Measurements from ENCODE around the gene CDC42BPG.
"Not testable (repeated sequence)": the region's sequence is repeated elsewhere in the genome, so short reads cannot be mapped to it uniquely, and the experiment has no call there.

CDC42BPG gene

GRCh38 chr11:64848214-64848825 is 3.9 kb upstream of the CDC42BPG start:
- DNase-seq, result no peak

DNA sequence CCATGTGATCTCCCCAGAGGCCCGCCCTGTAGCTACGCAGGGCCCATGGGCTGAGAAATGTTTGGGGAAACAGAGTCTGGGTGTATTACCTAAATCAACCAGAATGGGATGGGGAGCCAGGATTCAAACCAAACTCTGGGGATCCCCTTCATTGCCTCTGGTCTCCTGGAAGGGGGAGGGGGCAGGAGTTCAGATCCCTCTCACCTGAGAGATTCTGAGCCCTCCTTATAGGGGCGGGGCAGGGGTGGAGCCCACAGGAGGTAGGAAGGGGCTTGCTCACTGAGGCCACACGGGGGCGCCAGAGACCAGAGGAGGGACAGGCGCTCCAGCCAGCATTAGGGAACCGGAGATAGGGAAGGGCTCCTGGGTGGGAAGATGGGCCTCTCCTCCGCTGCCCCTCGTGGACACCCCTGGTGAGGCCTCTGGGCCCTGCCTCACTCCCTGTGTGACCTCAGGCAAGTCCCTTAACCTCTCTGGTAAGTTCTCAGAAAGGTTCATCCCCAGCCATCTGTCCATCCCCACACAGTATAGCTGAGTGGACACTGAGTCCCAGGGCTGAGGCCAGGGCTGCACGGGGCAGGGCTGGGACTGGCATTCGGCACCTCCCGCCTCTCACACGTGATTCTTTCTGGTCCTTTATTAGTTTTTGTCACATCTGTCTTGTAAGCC is 2.7 kb upstream of the CDC42BPG start:
- peak; percentile 94 for DNase-seq

DNA sequence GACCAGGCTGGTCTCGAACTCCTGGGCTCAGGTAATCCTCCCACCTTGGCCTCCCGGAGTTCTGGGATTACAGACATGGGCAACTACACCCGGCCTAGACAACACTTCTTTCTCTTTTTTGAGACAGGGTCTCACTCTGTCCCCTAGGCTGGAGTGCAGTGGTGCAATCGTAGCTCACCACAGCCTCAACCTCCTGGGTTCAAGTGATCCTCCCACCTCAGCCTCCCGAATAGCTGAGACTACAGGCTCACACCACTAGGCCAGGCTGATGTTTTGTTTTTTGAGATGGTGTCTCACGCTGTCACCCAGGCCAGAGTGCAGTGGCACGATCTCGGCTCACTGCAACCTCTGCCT is 1.3 kb upstream of the CDC42BPG start:
- DNase-seq, result not testable (repeated sequence)

DNA sequence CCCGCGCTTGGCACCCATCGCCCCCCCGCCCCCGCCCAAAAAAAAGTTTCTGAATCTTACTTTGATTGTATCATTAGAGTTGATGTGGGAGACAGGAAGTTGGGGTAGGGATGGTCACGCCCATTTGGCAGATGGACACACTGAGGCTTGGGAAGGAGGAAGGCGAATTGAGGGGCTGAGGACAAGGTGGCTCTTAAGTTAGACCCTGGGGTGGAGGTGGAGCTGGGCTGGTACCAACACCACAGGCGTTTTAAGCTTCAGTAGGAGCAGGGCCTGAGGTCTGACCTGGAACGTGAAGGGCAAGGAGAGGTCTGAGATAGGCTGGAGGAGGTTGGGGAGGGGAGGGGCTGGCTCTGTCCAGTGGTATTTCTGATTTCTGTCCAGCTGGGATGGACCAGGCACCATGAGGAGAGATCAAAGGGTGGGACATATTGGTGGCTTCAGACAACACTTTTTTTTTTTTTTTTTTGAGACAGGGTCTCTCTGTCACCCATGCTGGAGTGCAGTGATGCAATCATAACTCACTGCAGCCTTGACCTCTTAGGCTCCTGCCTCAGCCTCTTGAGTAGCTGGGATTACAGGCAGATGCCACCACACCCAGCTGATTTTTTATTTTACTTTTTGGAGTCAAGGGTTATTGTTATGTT is 799 bp upstream of the CDC42BPG start:
- DNase-seq, result no peak

DNA sequence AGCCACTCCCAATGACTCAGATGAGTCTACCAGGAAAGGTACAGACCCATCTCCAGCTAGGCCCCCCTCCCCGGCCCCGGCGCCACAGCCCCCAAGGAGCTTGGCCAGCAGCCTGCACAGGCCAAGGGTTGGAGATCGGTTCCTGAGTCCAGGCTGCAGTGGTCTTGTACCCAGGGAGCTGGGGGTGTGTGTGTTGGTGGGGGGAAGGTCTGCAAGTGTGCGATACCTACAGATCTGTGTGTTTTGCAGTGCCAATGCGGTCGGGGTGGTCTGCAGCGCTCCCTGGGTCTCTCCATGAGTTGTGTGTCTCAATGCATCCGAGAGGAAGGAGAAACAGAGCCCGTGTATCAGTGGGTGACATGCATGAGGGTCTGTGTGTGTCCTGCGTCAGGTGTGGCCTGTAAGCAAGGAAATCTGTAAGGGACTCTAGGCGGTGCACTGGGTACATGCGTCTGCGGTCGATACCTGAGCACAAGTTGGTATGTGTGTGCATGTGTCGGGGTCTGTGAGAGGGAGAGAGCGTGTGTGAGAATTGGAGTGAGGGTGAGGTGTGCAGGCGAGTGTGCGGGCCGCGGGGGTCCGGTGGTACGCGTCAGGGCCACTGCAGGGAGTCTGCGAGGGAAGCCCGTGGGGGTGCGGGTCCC is 645 bp downstream of the CDC42BPG start:
- DNase-seq, result no peak

DNA sequence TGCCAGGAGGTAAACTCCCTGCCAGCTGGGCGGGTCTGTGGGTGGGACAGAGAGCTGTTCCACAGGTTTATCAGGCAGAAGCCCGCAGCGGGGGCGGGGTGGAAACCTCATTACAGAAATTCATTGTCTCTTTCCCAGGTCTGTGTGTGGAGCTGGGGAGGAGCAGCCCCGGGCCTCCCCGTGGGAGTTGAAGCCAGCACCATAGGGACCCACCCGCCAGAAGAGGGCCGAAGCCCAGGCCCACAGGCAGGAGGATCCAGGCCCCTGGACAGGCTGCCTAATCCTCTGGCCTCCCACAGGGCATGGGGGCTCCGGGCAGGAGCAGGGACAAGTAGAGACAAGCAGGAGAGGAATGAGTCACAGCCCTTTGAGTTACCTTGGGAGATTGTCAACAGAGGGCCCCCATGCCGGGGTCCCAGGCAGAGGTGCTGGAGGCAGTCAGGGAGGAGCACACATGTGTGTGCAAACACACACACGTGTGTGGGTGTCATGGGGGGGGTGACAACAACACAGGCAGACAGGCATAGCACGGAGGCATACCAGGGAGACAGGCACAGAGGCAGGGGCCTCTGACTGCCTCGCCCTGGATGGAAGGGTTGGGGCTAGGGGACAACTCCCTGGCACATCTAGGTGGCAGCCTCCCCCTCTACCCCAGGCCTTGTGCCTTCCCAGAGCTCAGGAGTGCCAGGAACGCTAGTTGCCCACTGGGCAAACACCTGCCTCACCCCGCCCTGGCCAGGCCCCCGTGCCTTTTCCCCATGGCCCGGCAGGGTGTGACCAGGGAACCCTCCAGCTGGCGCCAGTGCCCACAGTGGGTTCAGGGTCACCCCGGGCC is 1.4 kb downstream of the CDC42BPG start:
- DNase-seq, result no peak

- no peak for DNase-seq
These were observed 2.1 kb downstream of the CDC42BPG start for GRCh38 chr11:64842366-64842759.

GRCh38 chr11:64841592-64842365 is 2.7 kb downstream of the CDC42BPG start:
- no peak for DNase-seq

- no peak for DNase-seq
These were observed 4.3 kb downstream of the CDC42BPG start for GRCh38 chr11:64839887-64840782.

DNA sequence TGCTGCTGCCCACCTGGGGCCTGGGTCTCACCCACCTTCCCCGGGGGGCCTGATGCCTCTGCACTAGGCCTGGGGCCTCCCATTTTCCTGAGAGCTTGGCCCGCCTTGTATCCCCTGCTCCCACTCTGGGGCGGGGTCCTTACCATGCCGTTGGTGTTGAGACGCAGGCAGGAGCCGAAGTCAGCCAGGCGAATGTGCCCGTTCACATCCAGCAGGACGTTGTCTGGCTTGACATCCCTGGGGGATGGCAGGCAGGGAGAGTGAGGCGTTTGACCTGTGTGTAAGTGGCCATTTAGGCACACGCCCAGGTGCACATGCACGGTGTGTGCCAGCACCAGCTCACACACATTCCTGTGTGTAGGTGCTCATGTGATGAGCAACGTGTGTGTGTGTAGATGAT is 5.1 kb downstream of the CDC42BPG start:
- DNase-seq, result no peak

DNA sequence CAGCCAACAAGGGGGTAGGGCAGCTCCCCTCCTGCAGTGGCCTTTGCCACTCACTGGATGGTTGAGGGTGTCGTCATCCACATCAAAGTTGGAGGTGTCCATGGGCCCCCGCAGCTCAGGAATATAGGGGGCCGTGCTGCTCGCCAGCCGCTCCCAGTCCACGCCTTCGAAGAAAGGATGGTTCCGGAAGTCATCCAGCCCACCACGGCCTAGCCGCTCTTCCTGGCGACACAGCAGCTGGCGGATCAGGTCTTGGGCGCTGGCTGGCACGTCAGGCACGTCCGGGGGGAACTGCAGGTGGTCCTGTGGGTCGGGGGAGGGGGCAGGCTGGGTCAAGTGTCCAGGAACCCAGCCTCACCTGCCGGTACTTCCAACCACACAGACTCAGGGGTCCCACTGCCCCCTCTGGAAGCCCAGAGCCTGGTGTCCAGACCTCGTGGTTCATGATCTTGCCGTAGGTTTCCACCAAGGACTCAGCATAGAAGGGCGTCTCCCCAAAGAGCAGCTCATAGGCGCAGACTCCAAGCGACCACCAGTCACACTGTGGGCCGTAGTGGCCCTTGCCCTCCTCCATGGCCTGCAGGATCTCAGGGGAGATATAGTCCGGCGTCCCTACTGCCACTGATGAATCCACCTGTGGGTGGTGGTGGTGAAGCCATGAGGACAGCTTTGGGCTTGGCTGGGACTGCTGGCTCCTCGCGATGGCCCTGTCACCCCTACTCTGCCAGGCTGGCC is 5.7 kb downstream of the CDC42BPG start:
- DNase-seq, result no peak

- DNase-seq, result no peak
These were observed 6.5 kb downstream of the CDC42BPG start for GRCh38 chr11:64837887-64838351.

GRCh38 chr11:64836448-64837072 is 7.9 kb downstream of the CDC42BPG start:
- no peak for DNase-seq

- DNase-seq, result no peak
These were observed 8.6 kb downstream of the CDC42BPG start for GRCh38 chr11:64835616-64836447.

- no peak for DNase-seq
These were observed 9.5 kb downstream of the CDC42BPG start for GRCh38 chr11:64834723-64835615.

DNA sequence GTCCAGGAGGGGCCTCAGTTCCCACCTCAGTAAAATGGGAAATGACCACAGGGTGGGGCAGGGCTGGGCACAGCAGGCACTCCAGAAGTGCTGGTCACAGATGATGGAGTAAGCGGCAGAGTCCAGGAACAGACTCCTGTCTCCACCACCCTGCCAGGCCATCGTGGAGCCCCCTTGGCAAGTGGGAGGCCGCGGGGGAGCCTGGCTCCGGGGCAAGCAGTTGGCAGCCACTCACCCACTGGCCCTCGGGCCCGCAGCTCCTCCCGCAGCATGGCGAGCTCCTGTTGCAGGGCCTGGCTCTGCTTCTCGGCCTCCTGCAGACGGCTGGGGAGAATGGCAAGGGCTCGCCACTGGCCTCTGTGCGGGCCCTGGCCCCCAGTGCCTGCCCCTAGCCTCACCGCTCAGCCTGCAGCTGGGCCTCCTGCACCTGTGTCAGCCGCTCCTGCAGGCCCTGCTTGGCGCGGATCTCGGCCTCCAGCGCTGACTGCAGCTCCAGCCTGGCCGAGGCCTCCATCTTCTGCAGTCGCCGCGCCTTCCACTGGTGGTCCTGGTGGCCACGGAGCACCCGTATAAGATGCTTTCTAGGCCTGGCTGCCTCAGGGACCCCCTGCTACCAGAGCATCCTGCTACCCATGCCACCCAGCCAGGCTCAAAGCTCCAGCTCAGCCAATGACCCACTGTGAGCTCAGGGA is 10.3 kb downstream of the CDC42BPG start:
- DNase-seq, result no peak

DNA sequence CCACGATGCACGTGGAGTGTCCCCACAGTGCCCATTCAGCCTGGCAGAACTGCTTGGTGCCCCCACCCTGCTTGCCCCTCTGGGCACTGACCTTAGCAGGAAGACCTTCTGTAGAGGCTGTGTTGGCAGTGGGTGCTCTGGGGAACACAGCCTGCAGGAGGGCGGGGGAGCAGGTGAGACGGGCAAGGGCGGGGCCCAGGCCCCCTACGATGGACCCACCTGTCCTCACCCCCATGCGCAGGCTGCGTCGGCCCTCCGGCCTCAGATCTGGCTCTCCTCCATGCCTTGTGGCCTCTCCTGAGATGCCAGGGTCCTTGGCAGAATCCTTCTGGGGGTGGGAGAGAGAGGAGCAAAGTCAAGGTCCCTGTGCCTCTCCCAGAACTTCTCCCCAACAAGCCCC is 10.9 kb downstream of the CDC42BPG start:
- no peak for DNase-seq

All from femur (tissue), 1 donor.